SU-DHL-6 (cell line): ENCODE data around the gene ARHGEF11.

Experiments used
- H2AFZ ChIP-seq: fragments of 200-600 bp; sonication (generic); 2 replicates; pipeline ENCODE4 v1.6.1; 2014; ENCODE audit warnings: low read depth, mild to moderate bottlenecking, moderate library complexity, mixed read lengths, antibody characterized with exemption, low read length; ENCODE audit not compliant: severe bottlenecking
- H3F3A ChIP-seq: fragments of 200-600 bp; shearing (Covaris generic); 2 replicates; pipeline ENCODE4 v1.6.0; 2016; ENCODE audit warnings: antibody characterized with exemption, mild to moderate bottlenecking; ENCODE audit not compliant: insufficient read depth
- H3K27ac ChIP-seq: fragments of 200-600 bp; sonication (generic); 2 replicates; pipeline ENCODE4 v1.5.1; 2016; ENCODE audit warnings: low read depth, mild to moderate bottlenecking, low read length, moderate library complexity, mixed read lengths
- H3K27me3 ChIP-seq: fragments of 200-600 bp; sonication (generic), shearing (Covaris generic); 2 replicates; pipeline ENCODE4 v1.6.0; 2014; ENCODE audit warnings: mild to moderate bottlenecking, low read length
- H3K36me3 ChIP-seq: fragments of 200-600 bp; sonication (generic); 2 replicates; pipeline ENCODE4 v1.6.1; 2014; ENCODE audit warnings: mild to moderate bottlenecking, low read length, mixed read lengths
- H3K4me2 ChIP-seq: fragments of 300-600, 200-600 bp; shearing (Covaris generic), sonication (generic); 2 replicates; pipeline ENCODE4 v1.6.0; 2014; ENCODE audit warnings: low read length, low read depth, mild to moderate bottlenecking; ENCODE audit not compliant: poor library complexity, severe bottlenecking
- H3K4me3 ChIP-seq: fragments of 200-600 bp; sonication (generic); 2 replicates; pipeline ENCODE4 v1.5.1; 2014; ENCODE audit warnings: antibody characterized with exemption, low read length, mild to moderate bottlenecking, mixed read lengths; ENCODE audit not compliant: insufficient read depth, poor library complexity, severe bottlenecking
- H3K79me2 ChIP-seq: fragments of 200-600 bp; sonication (generic); 2 replicates; pipeline ENCODE4 v1.6.1; 2014; ENCODE audit warnings: mild to moderate bottlenecking, low read length, moderate library complexity; ENCODE audit not compliant: insufficient read depth
- H3K9ac ChIP-seq: fragments of 200-600 bp; sonication (generic); 2 replicates; pipeline ENCODE4 v1.7.0; 2014; ENCODE audit warnings: mild to moderate bottlenecking, low read length
- H3K9me2 ChIP-seq: fragments of 200-600 bp; sonication (generic); replicated peaks from 2 replicates; pipeline ENCODE4 v1.6.1; 2014; ENCODE audit warnings: low read length; ENCODE audit not compliant: insufficient read depth
- H3K9me3 ChIP-seq: fragments of 200-600 bp; sonication (generic); 2 replicates; pipeline ENCODE4 v1.6.1; 2014; ENCODE audit warnings: low read length, mixed read lengths; ENCODE audit not compliant: insufficient read depth
- H4K20me1 ChIP-seq: fragments of 200-600 bp; sonication (generic); 2 replicates; pipeline ENCODE4 v1.6.1; 2014; ENCODE audit warnings: low read depth, mild to moderate bottlenecking, antibody characterized with exemption, low read length, moderate library complexity, mixed read lengths
- EZH2phosphoT487 ChIP-seq: fragments of 200-600 bp; sonication (generic), shearing (Covaris generic); conservative IDR thresholded peaks from 2 replicates; pipeline ENCODE4 v1.6.1; 2018; ENCODE audit warnings: mild to moderate bottlenecking, antibody characterized with exemption, low read length, moderate library complexity, mixed read lengths
- TF ChIP-seq, protein P1 (sequence below): fragments of 200-600 bp; sonication (generic); IDR thresholded peaks from one replicate; pipeline ENCODE4 v1.5.1; 2017; ENCODE audit warnings: antibody characterized with exemption, mild to moderate bottlenecking, low read length, moderate library complexity; ENCODE audit not compliant: insufficient read depth, poor library complexity, severe bottlenecking

ARHGEF11 gene

DNA sequence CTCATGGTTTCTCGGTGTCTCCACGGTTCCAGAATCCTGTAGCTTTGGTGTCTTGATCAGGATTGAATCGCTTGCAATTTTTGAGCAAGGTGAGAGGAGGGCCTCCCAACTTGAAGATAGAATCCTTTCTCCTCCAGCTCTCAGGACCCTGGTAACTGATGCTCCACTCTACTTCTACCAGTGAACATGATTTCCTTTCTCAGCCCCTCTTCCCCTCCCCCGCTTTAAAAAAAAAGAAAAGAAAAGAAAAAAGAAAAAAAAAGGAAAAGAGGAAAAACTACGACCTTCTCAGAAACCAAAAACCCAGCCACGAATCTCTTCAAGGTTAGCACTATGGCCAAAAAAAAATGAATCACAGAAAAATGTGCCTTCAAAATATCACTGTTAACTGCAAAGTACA lies 1.2 kb downstream of the ARHGEF11 start:
- Histone ChIP-seq H3K4me2 (no peak overlapping the region), H4K20me1 (no peaks in the 10 kb centered on the region), H3K9ac (no peak overlapping the region), H3K9me2 (no peaks in the 10 kb centered on the region), H3K79me2 (no peaks in the 10 kb centered on the region), H3K27me3 (no peaks in the 10 kb centered on the region), H3K9me3 (no peaks in the 10 kb centered on the region), H3K36me3 (no peaks in the 10 kb centered on the region), H2AFZ (no peak overlapping the region), H3K4me3 (no peak overlapping the region), H3F3A (no peaks in the 10 kb centered on the region), H3K27ac (no peak overlapping the region)
- TF ChIP-seq EZH2phosphoT487, result no peak
- TF ChIP-seq, protein P1, sequence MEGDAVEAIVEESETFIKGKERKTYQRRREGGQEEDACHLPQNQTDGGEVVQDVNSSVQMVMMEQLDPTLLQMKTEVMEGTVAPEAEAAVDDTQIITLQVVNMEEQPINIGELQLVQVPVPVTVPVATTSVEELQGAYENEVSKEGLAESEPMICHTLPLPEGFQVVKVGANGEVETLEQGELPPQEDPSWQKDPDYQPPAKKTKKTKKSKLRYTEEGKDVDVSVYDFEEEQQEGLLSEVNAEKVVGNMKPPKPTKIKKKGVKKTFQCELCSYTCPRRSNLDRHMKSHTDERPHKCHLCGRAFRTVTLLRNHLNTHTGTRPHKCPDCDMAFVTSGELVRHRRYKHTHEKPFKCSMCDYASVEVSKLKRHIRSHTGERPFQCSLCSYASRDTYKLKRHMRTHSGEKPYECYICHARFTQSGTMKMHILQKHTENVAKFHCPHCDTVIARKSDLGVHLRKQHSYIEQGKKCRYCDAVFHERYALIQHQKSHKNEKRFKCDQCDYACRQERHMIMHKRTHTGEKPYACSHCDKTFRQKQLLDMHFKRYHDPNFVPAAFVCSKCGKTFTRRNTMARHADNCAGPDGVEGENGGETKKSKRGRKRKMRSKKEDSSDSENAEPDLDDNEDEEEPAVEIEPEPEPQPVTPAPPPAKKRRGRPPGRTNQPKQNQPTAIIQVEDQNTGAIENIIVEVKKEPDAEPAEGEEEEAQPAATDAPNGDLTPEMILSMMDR, result no peak

DNA sequence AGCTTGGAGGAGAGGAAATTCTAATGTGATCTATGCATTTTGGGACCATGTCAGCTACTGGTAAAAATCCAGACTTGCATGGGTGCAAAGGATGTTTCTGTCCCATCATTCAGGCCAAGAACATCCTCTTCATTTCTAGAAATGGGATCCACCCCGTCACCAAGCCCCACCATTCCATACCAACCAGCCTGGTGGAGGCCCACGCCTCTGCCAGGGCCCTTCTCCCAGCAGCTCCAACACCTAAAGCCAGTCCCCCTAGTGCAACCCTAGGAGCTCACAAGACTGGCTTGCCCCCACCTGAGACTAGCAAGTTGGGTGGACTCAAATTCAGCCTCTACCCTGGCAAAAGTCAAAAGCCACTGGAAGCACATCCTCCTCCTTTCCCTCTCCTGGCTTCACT lies 1.9 kb downstream of the ARHGEF11 start:
- Histone ChIP-seq H4K20me1 (no peaks in the 10 kb centered on the region), H3K79me2 (no peaks in the 10 kb centered on the region), H3K9me3 (no peaks in the 10 kb centered on the region), H3K27me3 (no peaks in the 10 kb centered on the region), H3K27ac (no peak overlapping the region), H2AFZ (no peak overlapping the region), H3K36me3 (no peaks in the 10 kb centered on the region), H3K4me3 (no peak overlapping the region), H3F3A (no peaks in the 10 kb centered on the region), H3K4me2 (no peak overlapping the region), H3K9me2 (no peaks in the 10 kb centered on the region), H3K9ac (no peak overlapping the region)
- no peak for TF ChIP-seq EZH2phosphoT487
- TF ChIP-seq, protein P1, result no peak

GRCh38 chr1:157042846-157043245 lies 2.7 kb downstream of the ARHGEF11 start:
- no peaks in the 10 kb centered on the region for H3K27me3 ChIP-seq
- H3K79me2 ChIP-seq, result no peaks in the 10 kb centered on the region
- no peaks in the 10 kb centered on the region for H3K36me3 ChIP-seq
- H3K9me2 ChIP-seq, result no peaks in the 10 kb centered on the region
- H3F3A ChIP-seq, result no peaks in the 10 kb centered on the region
- no peak overlapping the region for H2AFZ ChIP-seq
- H3K4me3 ChIP-seq, result no peak overlapping the region
- no peak for TF ChIP-seq EZH2phosphoT487
- TF ChIP-seq, protein P1, result no peak
- no peak overlapping the region for H3K9ac ChIP-seq
- H4K20me1 ChIP-seq, result no peaks in the 10 kb centered on the region
- H3K27ac ChIP-seq, result no peak overlapping the region
- no peak overlapping the region for H3K4me2 ChIP-seq
- H3K9me3 ChIP-seq, result no peaks in the 10 kb centered on the region

GRCh38 chr1:157040802-157041201 lies 4.7 kb downstream of the ARHGEF11 start:
- no peaks in the 10 kb centered on the region for H3K9me3 ChIP-seq

More at GRCh38 chr1:157040802-157041201, 4.7 kb downstream of the ARHGEF11 start:
- Histone ChIP-seq H3K36me3 (no peaks in the 10 kb centered on the region), H3K27me3 (no peaks in the 10 kb centered on the region), H2AFZ (no peak overlapping the region), H4K20me1 (no peaks in the 10 kb centered on the region), H3K4me2 (no peak overlapping the region), H3F3A (no peaks in the 10 kb centered on the region), H3K79me2 (no peaks in the 10 kb centered on the region), H3K4me3 (no peak overlapping the region), H3K9me2 (no peaks in the 10 kb centered on the region), H3K9ac (no peak overlapping the region), H3K27ac (no peak overlapping the region)
- TF ChIP-seq, protein P1, result no peak
- TF ChIP-seq EZH2phosphoT487, result no peak
